Measurements from ENCODE around the gene ACADM. TPM values are rescaled to one million over a fixed set of nuclear protein-coding genes. Genes with fewer than 3 reads are reported as not detected.
A peak's percentile ranks its signal among the peaks of the same experiment; 100 is the strongest.

ACADM gene
- total and polyA plus RNA-seq, 2 of the 13 experiments (the other 11 are each of a cell fraction or from before 2014, with no cell fraction given), result 43.7 to 92.2 TPM

DNA sequence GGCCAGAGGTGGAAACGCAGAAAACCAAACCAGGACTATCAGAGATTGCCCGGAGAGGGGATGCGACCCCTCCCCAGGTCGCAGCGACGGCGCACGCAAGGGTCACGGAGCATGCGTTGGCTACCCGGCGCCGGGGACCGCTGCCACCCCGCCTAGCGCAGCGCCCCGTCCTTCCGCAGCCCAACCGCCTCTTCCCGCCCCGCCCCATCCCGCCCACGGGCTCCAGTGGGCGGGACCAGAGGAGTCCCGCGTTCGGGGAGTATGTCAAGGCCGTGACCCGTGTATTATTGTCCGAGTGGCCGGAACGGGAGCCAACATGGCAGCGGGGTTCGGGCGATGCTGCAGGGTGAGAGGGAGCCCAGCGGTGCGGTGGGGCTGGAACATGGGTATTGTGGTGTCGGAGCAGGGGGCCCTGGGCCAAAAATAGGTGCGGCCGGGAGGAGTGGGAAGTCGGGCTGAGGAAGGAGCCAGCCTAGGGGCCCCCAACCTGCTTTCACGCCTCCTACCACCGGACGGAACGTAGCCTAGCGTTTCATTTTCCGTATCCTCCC is at the start of gene ACADM (continued):
- TF ChIP-seq, protein P1, sequence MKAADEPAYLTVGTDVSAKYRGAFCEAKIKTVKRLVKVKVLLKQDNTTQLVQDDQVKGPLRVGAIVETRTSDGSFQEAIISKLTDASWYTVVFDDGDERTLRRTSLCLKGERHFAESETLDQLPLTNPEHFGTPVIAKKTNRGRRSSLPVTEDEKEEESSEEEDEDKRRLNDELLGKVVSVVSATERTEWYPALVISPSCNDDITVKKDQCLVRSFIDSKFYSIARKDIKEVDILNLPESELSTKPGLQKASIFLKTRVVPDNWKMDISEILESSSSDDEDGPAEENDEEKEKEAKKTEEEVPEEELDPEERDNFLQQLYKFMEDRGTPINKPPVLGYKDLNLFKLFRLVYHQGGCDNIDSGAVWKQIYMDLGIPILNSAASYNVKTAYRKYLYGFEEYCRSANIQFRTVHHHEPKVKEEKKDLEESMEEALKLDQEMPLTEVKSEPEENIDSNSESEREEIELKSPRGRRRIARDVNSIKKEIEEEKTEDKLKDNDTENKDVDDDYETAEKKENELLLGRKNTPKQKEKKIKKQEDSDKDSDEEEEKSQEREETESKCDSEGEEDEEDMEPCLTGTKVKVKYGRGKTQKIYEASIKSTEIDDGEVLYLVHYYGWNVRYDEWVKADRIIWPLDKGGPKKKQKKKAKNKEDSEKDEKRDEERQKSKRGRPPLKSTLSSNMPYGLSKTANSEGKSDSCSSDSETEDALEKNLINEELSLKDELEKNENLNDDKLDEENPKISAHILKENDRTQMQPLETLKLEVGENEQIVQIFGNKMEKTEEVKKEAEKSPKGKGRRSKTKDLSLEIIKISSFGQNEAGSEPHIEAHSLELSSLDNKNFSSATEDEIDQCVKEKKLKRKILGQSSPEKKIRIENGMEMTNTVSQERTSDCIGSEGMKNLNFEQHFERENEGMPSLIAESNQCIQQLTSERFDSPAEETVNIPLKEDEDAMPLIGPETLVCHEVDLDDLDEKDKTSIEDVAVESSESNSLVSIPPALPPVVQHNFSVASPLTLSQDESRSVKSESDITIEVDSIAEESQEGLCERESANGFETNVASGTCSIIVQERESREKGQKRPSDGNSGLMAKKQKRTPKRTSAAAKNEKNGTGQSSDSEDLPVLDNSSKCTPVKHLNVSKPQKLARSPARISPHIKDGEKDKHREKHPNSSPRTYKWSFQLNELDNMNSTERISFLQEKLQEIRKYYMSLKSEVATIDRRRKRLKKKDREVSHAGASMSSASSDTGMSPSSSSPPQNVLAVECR (CRISPR knock-in tag; IDR thresholded peaks at IDR 0.05; ENCODE audit: borderline replicate concordance), result peak; percentile 85; the same call in 1 of the 2 replicates
- TF ChIP-seq ZNF256 (CRISPR knock-in tag; conservative IDR thresholded peaks at IDR 0.05) (0 out of 2 replicates have a peak, but pooled peaks have one; percentile 46), SNRNP70 (IDR thresholded peaks at IDR 0.05; ENCODE audit: low read depth, low read length) (no peak), ZNF788 (CRISPR knock-in tag; IDR thresholded peaks at IDR 0.05; ENCODE audit: borderline replicate concordance) (peak; percentile 74; the same call in 1 of the 2 replicates), EP300 (IDR thresholded peaks at IDR 0.05; ENCODE audit: low read depth in 2 of 2, low read length in 2 of 2) (no peak; a peak in 2 of 4 replicates), EP300 (CRISPR knock-in tag; IDR thresholded peaks at IDR 0.05; ENCODE audit: borderline replicate concordance) (peak; percentile 45; the same call in 1 of the 2 replicates), XRCC5 (optimal IDR thresholded peaks at IDR 0.05; ENCODE audit: low read length) (peak; percentile 55), DPF2 (CRISPR knock-in tag; IDR thresholded peaks at IDR 0.05; ENCODE audit: borderline replicate concordance, low read depth) (0 out of 2 replicates have a peak, but pooled peaks have one; percentile 28), PRMT3 (CRISPR knock-in tag; IDR thresholded peaks at IDR 0.05; ENCODE audit: borderline replicate concordance, low read depth) (no peak), KAT8 (CRISPR knock-in tag; IDR thresholded peaks at IDR 0.05) (peak; percentile 54), KMT2B (CRISPR knock-in tag; IDR thresholded peaks at IDR 0.05) (peak; percentile 74), POLR2AphosphoS5 (IDR thresholded peaks at IDR 0.05; ENCODE audit: low read depth, low read length) (peak; percentile 88), ZNF567 (CRISPR knock-in tag; IDR thresholded peaks at IDR 0.05; ENCODE audit: borderline replicate concordance) (no peak), SMARCE1 (IDR thresholded peaks at IDR 0.05; ENCODE audit: borderline replicate concordance) (no peak), ZNF720 (CRISPR knock-in tag; IDR thresholded peaks at IDR 0.05) (no peak), TOPORS (CRISPR knock-in tag; IDR thresholded peaks at IDR 0.05) (peak; percentile 78; the same call in 1 of the 2 replicates)
- TF ChIP-seq, protein P2, sequence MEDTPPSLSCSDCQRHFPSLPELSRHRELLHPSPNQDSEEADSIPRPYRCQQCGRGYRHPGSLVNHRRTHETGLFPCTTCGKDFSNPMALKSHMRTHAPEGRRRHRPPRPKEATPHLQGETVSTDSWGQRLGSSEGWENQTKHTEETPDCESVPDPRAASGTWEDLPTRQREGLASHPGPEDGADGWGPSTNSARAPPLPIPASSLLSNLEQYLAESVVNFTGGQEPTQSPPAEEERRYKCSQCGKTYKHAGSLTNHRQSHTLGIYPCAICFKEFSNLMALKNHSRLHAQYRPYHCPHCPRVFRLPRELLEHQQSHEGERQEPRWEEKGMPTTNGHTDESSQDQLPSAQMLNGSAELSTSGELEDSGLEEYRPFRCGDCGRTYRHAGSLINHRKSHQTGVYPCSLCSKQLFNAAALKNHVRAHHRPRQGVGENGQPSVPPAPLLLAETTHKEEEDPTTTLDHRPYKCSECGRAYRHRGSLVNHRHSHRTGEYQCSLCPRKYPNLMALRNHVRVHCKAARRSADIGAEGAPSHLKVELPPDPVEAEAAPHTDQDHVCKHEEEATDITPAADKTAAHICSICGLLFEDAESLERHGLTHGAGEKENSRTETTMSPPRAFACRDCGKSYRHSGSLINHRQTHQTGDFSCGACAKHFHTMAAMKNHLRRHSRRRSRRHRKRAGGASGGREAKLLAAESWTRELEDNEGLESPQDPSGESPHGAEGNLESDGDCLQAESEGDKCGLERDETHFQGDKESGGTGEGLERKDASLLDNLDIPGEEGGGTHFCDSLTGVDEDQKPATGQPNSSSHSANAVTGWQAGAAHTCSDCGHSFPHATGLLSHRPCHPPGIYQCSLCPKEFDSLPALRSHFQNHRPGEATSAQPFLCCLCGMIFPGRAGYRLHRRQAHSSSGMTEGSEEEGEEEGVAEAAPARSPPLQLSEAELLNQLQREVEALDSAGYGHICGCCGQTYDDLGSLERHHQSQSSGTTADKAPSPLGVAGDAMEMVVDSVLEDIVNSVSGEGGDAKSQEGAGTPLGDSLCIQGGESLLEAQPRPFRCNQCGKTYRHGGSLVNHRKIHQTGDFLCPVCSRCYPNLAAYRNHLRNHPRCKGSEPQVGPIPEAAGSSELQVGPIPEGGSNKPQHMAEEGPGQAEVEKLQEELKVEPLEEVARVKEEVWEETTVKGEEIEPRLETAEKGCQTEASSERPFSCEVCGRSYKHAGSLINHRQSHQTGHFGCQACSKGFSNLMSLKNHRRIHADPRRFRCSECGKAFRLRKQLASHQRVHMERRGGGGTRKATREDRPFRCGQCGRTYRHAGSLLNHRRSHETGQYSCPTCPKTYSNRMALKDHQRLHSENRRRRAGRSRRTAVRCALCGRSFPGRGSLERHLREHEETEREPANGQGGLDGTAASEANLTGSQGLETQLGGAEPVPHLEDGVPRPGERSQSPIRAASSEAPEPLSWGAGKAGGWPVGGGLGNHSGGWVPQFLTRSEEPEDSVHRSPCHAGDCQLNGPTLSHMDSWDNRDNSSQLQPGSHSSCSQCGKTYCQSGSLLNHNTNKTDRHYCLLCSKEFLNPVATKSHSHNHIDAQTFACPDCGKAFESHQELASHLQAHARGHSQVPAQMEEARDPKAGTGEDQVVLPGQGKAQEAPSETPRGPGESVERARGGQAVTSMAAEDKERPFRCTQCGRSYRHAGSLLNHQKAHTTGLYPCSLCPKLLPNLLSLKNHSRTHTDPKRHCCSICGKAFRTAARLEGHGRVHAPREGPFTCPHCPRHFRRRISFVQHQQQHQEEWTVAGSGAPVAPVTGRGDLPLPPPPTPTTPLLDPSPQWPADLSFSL (CRISPR knock-in tag; IDR thresholded peaks at IDR 0.05), result no peak
- TF ChIP-seq, protein P3, sequence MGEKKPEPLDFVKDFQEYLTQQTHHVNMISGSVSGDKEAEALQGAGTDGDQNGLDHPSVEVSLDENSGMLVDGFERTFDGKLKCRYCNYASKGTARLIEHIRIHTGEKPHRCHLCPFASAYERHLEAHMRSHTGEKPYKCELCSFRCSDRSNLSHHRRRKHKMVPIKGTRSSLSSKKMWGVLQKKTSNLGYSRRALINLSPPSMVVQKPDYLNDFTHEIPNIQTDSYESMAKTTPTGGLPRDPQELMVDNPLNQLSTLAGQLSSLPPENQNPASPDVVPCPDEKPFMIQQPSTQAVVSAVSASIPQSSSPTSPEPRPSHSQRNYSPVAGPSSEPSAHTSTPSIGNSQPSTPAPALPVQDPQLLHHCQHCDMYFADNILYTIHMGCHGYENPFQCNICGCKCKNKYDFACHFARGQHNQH (CRISPR knock-in tag; IDR thresholded peaks at IDR 0.05), result peak; percentile 44; the same call in 1 of the 2 replicates
